K562 (cell line): Measurements from ENCODE around the gene AAMP. TPM values are rescaled to one million over a fixed set of nuclear protein-coding genes. Genes with fewer than 3 reads are reported as not detected.

Experiments used
- ATAC-seq: fragments of 200-7000 bp; cut with Tn5 transposase; 3 replicates; pipeline ENCODE4 v1.9.1; 2020; ENCODE audit warnings: moderate library complexity
- BruUV-seq: library from RNA; stranded (reverse); fragments of 400-500 nt; replicated peaks from 2 replicates; lab custom pipeline; 2021; lab: Mats Ljungman, UMichigan
- CTCF ChIA-PET: fragments of 300-600 bp; formaldehyde crosslinking; extraction: SDS; loops from one replicate; lab custom pipeline; 2021; ENCODE audit warnings: low intra/inter-chr PET ratio; lab: Yijun Ruan, JAX
- POLR2A ChIA-PET: fragments of 300-600, 350-650 bp; sonication (Branson Sonifier 250); formaldehyde crosslinking; extraction: SDS; loops from one replicate; lab custom pipeline; 2021; ENCODE audit warnings: antibody characterized with exemption, inconsistent platforms; lab: Yijun Ruan, JAX
- DNase-seq, 4 experiments: peaks; one replicate each; pipeline versions ENCODE4 v3.0.0 to v3.0.0-alpha.2; 2011 to 2018; ENCODE audit warnings: low spot score in 3 of 4, mixed read lengths in 3 of 4; ENCODE audit errors: extremely low read depth in 1 of 4
- FAIRE-seq: peaks from 2 replicates; lab custom pipeline; 2011; peaks lifted over from hg19 to GRCh38; lab: Jason Lieb, UNC
- H2AFZ ChIP-seq: 2 replicates; pipeline ENCODE4 v1.6.0; 2011; ENCODE audit warnings: low read depth, low read length, control low read depth, inconsistent platforms
- H3K27ac ChIP-seq: fragments of 200-600 bp; 3 replicates; pipeline ENCODE4 v1.8.0; 2011; ENCODE audit warnings: low read depth, mild to moderate bottlenecking, control low read depth, inconsistent platforms, low read length, moderate library complexity, mixed read lengths; ENCODE audit errors: extremely low read depth
- H3K27me3 ChIP-seq, 2 experiments: fragments of 300-600 bp in 1 of 2; 2 replicates in 1 of 2; 3 replicates in 1 of 2; pipeline versions ENCODE4 v1.6.0 to v1.8.0; 2011; ENCODE audit warnings: inconsistent platforms in 2 of 2, low read length in 2 of 2, mild to moderate bottlenecking in 1 of 2, mixed read lengths in 1 of 2, moderate library complexity in 1 of 2; ENCODE audit not compliant: control insufficient read depth in 2 of 2, insufficient read depth in 2 of 2
- H3K36me3 ChIP-seq: fragments of 300-600 bp; 3 replicates; pipeline ENCODE4 v1.8.0; 2011; ENCODE audit warnings: mild to moderate bottlenecking, low read length, inconsistent platforms; ENCODE audit not compliant: control insufficient read depth, insufficient read depth
- H3K4me1 ChIP-seq, 2 experiments: fragments of 200-600 bp in 1 of 2; replicated peaks in 1 of 2; 2 replicates in 1 of 2; 3 replicates in 1 of 2; pipeline versions ENCODE4 v1.5.1 to v1.8.0; 2011; ENCODE audit warnings: inconsistent platforms in 2 of 2, low read length in 2 of 2, mild to moderate bottlenecking in 1 of 2, mixed read lengths in 1 of 2, moderate library complexity in 1 of 2; ENCODE audit not compliant: control insufficient read depth in 2 of 2, insufficient read depth in 2 of 2
- H3K4me2 ChIP-seq: 2 replicates; pipeline ENCODE4 v1.6.1; 2011; ENCODE audit warnings: low read length, control low read depth, inconsistent platforms, mixed read lengths; ENCODE audit not compliant: insufficient read depth
- H3K4me3 ChIP-seq: fragments of 200-600 bp; sonication (generic), shearing (Covaris generic); 2 replicates; pipeline ENCODE4 v1.5.1; 2016; ENCODE audit warnings: control low read depth, inconsistent platforms
- H3K79me2 ChIP-seq: fragments of 200-600 bp; 3 replicates; pipeline ENCODE4 v1.8.0; 2011; ENCODE audit warnings: low read length, inconsistent platforms; ENCODE audit not compliant: control insufficient read depth, insufficient read depth
- H3K9ac ChIP-seq, 2 experiments: 2 replicates each; pipeline versions ENCODE4 v1.6.0 to v1.6.1; 2011; ENCODE audit warnings: low read depth in 2 of 2, low read length in 2 of 2, control low read depth in 1 of 2, inconsistent platforms in 1 of 2, mild to moderate bottlenecking in 1 of 2, mixed read lengths in 1 of 2; ENCODE audit not compliant: insufficient read depth in 1 of 2
- H3K9me1 ChIP-seq: one replicate; pipeline ENCODE4 v1.6.0; 2011; ENCODE audit warnings: inconsistent platforms, mild to moderate bottlenecking, low read length, moderate library complexity; ENCODE audit not compliant: control insufficient read depth, insufficient read depth
- H3K9me3 ChIP-seq: replicated peaks from 2 replicates; pipeline ENCODE4 v1.5.1; 2011; ENCODE audit warnings: low read depth, low read length, inconsistent platforms; ENCODE audit not compliant: control insufficient read depth, insufficient read depth
- H4K20me1 ChIP-seq: replicated peaks from 2 replicates; pipeline ENCODE4 v1.6.1; 2011; ENCODE audit warnings: low read length, inconsistent platforms, mixed read lengths; ENCODE audit not compliant: control insufficient read depth, insufficient read depth
- ELF1 ChIP-seq: fragments of 200-800 bp; sonication (Bioruptor generic); IDR thresholded peaks from 2 replicates; pipeline ENCODE4 v1.6.1; 2016; ENCODE audit warnings: missing genetic modification characterization, missing compliant biosample characterization
- NFYB ChIP-seq: IDR thresholded peaks from 2 replicates; pipeline ENCODE4 v1.6.1; 2011; ENCODE audit warnings: mild to moderate bottlenecking, moderate library complexity; ENCODE audit not compliant: insufficient read length; ENCODE audit errors: extremely low read depth
- NONO ChIP-seq, 2 experiments: fragments of 200-400 bp in 1 of 2; fragments of 450-650 bp in 1 of 2; formaldehyde crosslinking in 1 of 2; IDR thresholded peaks; 2 replicates each; pipeline ENCODE4 v1.6.1; 2017; ENCODE audit warnings: low read depth in 2 of 2, mild to moderate bottlenecking in 2 of 2, moderate library complexity in 2 of 2, low read length in 1 of 2
- PCBP1 ChIP-seq: fragments of 200-400 bp; formaldehyde crosslinking; IDR thresholded peaks from 2 replicates; pipeline ENCODE4 v1.6.1; 2018; ENCODE audit warnings: mild to moderate bottlenecking, low read depth, low read length; ENCODE audit not compliant: poor library complexity, severe bottlenecking
- PHF21A ChIP-seq: fragments of 450-650 bp; IDR thresholded peaks from 2 replicates; pipeline ENCODE4 v1.6.1; 2017; ENCODE audit warnings: low read depth, borderline replicate concordance
- RAD51 ChIP-seq: fragments of 450-650 bp; IDR thresholded peaks from 2 replicates; pipeline ENCODE4 v1.7.1; 2016; ENCODE audit warnings: low read depth, mild to moderate bottlenecking, borderline replicate concordance
- RUNX1 ChIP-seq: sonication (generic); IDR thresholded peaks from 2 replicates; pipeline ENCODE4 v1.6.1; 2016; ENCODE audit warnings: antibody characterized with exemption, low read depth
- SAP30 ChIP-seq: fragments of 200-600 bp; sonication (generic); IDR thresholded peaks from 2 replicates; pipeline ENCODE4 v1.6.1; 2012; ENCODE audit warnings: borderline replicate concordance, low read depth, mild to moderate bottlenecking, moderate library complexity, low read length, control low read depth, inconsistent platforms; ENCODE audit not compliant: insufficient read depth, poor library complexity, severe bottlenecking
- TGIF2 ChIP-seq: sonication (generic); formaldehyde crosslinking; IDR thresholded peaks from 2 replicates; pipeline ENCODE4 v1.8.1; 2022; ENCODE audit warnings: mild to moderate bottlenecking, missing genetic modification reagents, moderate library complexity
- TSHZ1 ChIP-seq: fragments of 250-450 bp; sonication (Bioruptor Pico); IDR thresholded peaks from 2 replicates; pipeline ENCODE4 v1.4.0; 2020; ENCODE audit warnings: mild to moderate bottlenecking, moderate library complexity
- USF1 ChIP-seq: sonication (generic); formaldehyde crosslinking; IDR thresholded peaks from 2 replicates; pipeline ENCODE4 v1.9.0; 2022; ENCODE audit warnings: mild to moderate bottlenecking, missing genetic modification reagents
- ZBTB49 ChIP-seq: sonication (generic); formaldehyde crosslinking; IDR thresholded peaks from 2 replicates; pipeline ENCODE4 v1.8.0; 2022; ENCODE audit warnings: missing genetic modification reagents, mild to moderate bottlenecking, borderline replicate concordance
- ZNF121 ChIP-seq: sonication (generic); formaldehyde crosslinking; conservative IDR thresholded peaks from 2 replicates; pipeline ENCODE4 v1.8.0; 2022; ENCODE audit warnings: missing genetic modification reagents
- ZNF644 ChIP-seq: fragments of 200-800 bp; sonication (Bioruptor generic); IDR thresholded peaks from 2 replicates; pipeline ENCODE4 v1.6.1; 2016; ENCODE audit warnings: low read depth, missing genetic modification characterization, missing compliant biosample characterization
- WGBS: fragments of 100-300 bp; shearing (Covaris generic); methylation state at CpG from one replicate; pipeline ENCODE4 v1.1.6; 2016; ENCODE audit warnings: low coverage, mixed read lengths; ENCODE audit not compliant: insufficient coverage; ENCODE audit errors: missing lambda C conversion rate; 5-methylcytosine and 5-hydroxymethylcytosine counted together
- in situ Hi-C: fragments of 300-500 bp; cut with MboI; formaldehyde crosslinking; loops from 4 replicates; pipeline ENCODE4 v1.15.0; 2018; ENCODE audit warnings: inconsistent platforms, mixed read lengths
- intact Hi-C: fragments of 100-400 bp; cut with micrococcal nuclease; formaldehyde crosslinking; loops from 2 replicates; pipeline ENCODE4 v1.14.2; 2022
- polyA plus RNA-seq, 8 experiments: library from polyadenylated mRNA; depleted of rRNA in 4 of 8; stranded (reverse) in 5 of 8; unstranded in 3 of 8; fragments of >200 nt; fragmentation: Nextera tagmentation in 2 of 8; fragmentation: Illumina TruSeq in 1 of 8; extraction: Ambion mirVana in 2 of 8; extraction: Trizol in 1 of 8; gene quantifications; 2 replicates each; pipeline versions ENCODE4 v1.2.1 to v1.2.3, GENCODE V29; 2011 to 2014; ENCODE audit warnings: inconsistent platforms in 1 of 8, missing spikeins in 1 of 8
- total RNA-seq, 7 experiments: library from RNA; depleted of rRNA in 6 of 7; stranded (reverse); fragments of >200 nt in 6 of 7; fragmentation: Illumina TruSeq in 2 of 7; extraction: Trizol in 2 of 7; gene quantifications; 2 replicates each; pipeline versions ENCODE4 v1.2.1 to v1.2.3, GENCODE V29; 2011 to 2021; ENCODE audit warnings: low replicate concordance in 1 of 7

The AAMP gene
- total and polyA plus RNA-seq, 9 of the 15 experiments (the other 6 are each of a cell fraction or from before 2014, with no cell fraction given) = 5.7 to 197 (median 94.1) TPM

- Histone ChIP-seq H2AFZ (no peak overlapping the region), H4K20me1 (no peaks in the 10 kb centered on the region), H3K4me1 (peaks cover 7 to 20% of the 10 kb centered on the region in 2 experiments)
- POLR2A ChIA-PET = no interaction called here
- no peak for DNase-seq
- 100% methylated on average over 1 of the region's 1 CpG for WGBS
- intact Hi-C loops = no loop called here
- in situ Hi-C loops = no loop called here
- TF ChIP-seq PCBP1 (no peak), NFYB (no peak), NONO (IDR thresholded peaks at IDR 0.05; ENCODE audit: low read depth in 2 of 2, low read length in 1 of 2) (no peak), PHF21A (no peak), RUNX1 (no peak), RAD51 (no peak), ELF1 (tag) (no peak), SAP30 (no peak), ZBTB49 (CRISPR knock-in tag) (no peak), ZNF121 (CRISPR knock-in tag) (no peak), USF1 (CRISPR knock-in tag) (no peak), TGIF2 (no peak), ZNF644 (tag) (no peak), TSHZ1 (CRISPR knock-in tag) (no peak)
- TF ChIP-seq, all 486 proteins: peak for 0
- CTCF ChIA-PET = no interaction called here
- Histone ChIP-seq H3K27me3 (no peaks in the 10 kb centered on the region), H3K9me3 (no peaks in the 10 kb centered on the region), H3K9ac (no peak overlapping the region), H3K9me1 (peaks cover 4% of the 10 kb centered on the region), H3K27ac (no peak overlapping the region), H3K36me3 (no peaks in the 10 kb centered on the region), H3K4me2 (no peak overlapping the region), H3K4me3 (no peak overlapping the region), H3K79me2 (no peaks in the 10 kb centered on the region)
- no peak for ATAC-seq
- no TSS peak for BruUV-seq
- FAIRE-seq = no peak
These were observed 43.4 kb upstream of the AAMP start for GRCh38 chr2:218313356-218313755.
